Activated naive CD8-positive, alpha-beta T cell treated with anti-CD3 and anti-CD28 coated beads for 36 hours (primary cell): ENCODE data around the gene ZNF14. TPM values are rescaled to one million over a fixed set of nuclear protein-coding genes. Genes with fewer than 3 reads are reported as not detected.
"Not testable (repeated sequence)": the region's sequence is repeated elsewhere in the genome, so short reads cannot be mapped to it uniquely, and the experiment has no call there.

Experiments
- DNase-seq: peaks from one replicate; pipeline ENCODE4 v3.0.0; 2021
- H3K27ac Mint-ChIP-seq: one replicate; pipeline ENCODE4 v1.8.0; 2022; ENCODE audit warnings: mild to moderate bottlenecking, moderate library complexity, mixed read lengths
- H3K27me3 Mint-ChIP-seq: one replicate; pipeline ENCODE4 v1.8.0; 2022; ENCODE audit warnings: mild to moderate bottlenecking, mixed read lengths
- H3K36me3 Mint-ChIP-seq: one replicate; pipeline ENCODE4 v1.8.0; 2021; ENCODE audit warnings: mild to moderate bottlenecking, mixed read lengths
- H3K4me1 Mint-ChIP-seq: one replicate; pipeline ENCODE4 v1.8.0; 2021; ENCODE audit warnings: mixed read lengths
- H3K4me3 Mint-ChIP-seq: one replicate; pipeline ENCODE4 v1.8.0; 2022; ENCODE audit warnings: mild to moderate bottlenecking, moderate library complexity, mixed read lengths
- H3K9me3 Mint-ChIP-seq: one replicate; pipeline ENCODE4 v1.8.0; 2022; ENCODE audit warnings: mixed read lengths
- total RNA-seq, 2 experiments: library from RNA; stranded (reverse); gene quantifications; one replicate each; pipeline ENCODE4 v1.2.3, GENCODE V29; 2021

Gene ZNF14
- total RNA-seq, 2 experiments from 2014 or later: 7.8 to 7.9 TPM

- no peak overlapping the region for H3K27ac Mint-ChIP-seq
- no peaks in the 10 kb centered on the region for H3K27me3 Mint-ChIP-seq
- H3K4me1 Mint-ChIP-seq: no peaks in the 10 kb centered on the region
- no peak for DNase-seq
- no peak overlapping the region for H3K4me3 Mint-ChIP-seq
- H3K36me3 Mint-ChIP-seq: no peaks in the 10 kb centered on the region
- H3K9me3 Mint-ChIP-seq: no peaks in the 10 kb centered on the region
These were observed 17.3 kb upstream of the ZNF14 start for GRCh38 chr19:19749908-19750841.

GRCh38 chr19:19749117-19749907, 16.4 kb upstream of the ZNF14 start:
- H3K4me3 Mint-ChIP-seq: no peak overlapping the region
- DNase-seq: no peak
- H3K4me1 Mint-ChIP-seq: no peaks in the 10 kb centered on the region
- H3K9me3 Mint-ChIP-seq: no peaks in the 10 kb centered on the region
- no peaks in the 10 kb centered on the region for H3K27me3 Mint-ChIP-seq
- H3K36me3 Mint-ChIP-seq: no peaks in the 10 kb centered on the region
- no peak overlapping the region for H3K27ac Mint-ChIP-seq

DNA sequence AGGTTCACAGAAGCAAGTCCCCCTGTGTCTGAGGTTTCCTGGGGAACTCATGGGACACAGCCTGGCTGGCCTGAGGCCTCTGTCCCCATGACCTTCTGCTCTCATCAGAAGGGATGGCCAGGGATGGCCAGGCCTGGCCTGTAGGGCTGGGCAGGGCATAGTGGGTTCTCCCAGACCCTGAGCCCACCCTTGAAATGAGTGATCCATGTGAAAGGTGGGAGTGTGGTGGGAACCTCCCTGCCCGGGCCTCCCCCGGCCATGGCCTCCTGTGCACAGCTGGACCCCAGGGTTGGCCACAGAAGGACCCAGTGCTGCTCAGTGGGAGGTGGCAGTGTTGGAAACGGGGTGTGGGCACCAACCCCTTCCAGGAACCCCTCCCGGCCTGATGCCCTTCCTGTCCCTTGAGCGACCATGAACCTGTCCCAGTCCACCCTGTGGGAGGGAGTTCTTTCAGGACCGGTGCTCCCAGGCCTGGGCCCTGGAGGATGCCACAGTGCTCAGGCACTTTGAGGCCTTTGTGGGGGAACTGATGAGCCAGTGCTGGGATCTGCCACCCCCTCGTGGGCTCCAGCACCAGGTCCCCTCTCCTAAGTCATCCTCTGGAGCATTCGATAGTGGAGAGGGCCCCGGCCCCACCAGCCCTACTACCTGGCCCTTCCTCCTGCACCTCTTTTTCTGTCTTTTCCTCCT, 15.5 kb upstream of the ZNF14 start:
- no peak for DNase-seq
- H3K4me1 Mint-ChIP-seq: no peaks in the 10 kb centered on the region
- no peak overlapping the region for H3K27ac Mint-ChIP-seq
- H3K4me3 Mint-ChIP-seq: no peak overlapping the region
- H3K27me3 Mint-ChIP-seq: no peaks in the 10 kb centered on the region
- no peaks in the 10 kb centered on the region for H3K9me3 Mint-ChIP-seq
- no peaks in the 10 kb centered on the region for H3K36me3 Mint-ChIP-seq

DNA sequence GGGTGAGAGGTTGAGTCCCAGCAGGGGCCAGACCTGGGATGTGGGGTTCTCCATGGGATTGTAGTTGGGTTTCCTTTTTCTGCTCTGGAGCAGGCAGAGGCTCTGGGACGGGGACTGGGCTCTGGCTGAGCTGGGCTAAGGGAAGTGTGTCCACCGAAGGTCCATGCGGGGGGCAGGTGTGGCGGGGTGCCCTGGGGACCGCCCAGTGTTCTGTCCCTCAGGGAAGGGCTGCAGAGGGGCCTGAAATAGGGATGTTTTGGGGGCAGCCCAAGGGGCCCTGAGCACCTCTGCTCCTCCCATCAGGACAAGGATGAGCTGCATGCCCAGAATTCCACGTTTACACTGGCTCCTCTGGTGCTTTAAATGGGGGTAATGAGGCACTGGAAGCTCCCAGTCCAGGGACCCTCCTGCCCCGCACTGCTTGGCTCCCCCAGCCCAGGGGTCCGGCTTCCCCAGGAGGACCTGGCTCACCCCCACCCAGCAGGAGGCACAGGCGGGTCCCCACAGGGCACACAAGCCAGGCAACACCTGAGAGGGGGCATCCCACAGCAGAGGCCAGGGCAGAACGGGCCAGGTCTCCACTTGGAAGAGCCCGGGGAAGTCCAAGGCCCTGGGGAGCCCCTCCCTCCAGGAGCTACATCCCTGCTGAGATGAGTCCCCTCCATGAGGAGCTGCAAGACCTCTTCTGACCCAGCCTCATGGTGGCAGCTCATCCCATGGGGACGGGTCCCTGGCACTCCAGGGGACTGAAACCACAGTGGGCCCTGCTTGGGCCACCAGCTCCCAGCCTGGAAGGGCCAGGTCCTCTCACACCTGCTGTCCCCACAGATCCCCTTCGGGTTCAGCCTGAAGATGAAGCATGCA, 14.7 kb upstream of the ZNF14 start:
- no peaks in the 10 kb centered on the region for H3K9me3 Mint-ChIP-seq
- no peaks in the 10 kb centered on the region for H3K36me3 Mint-ChIP-seq
- H3K27ac Mint-ChIP-seq: no peak overlapping the region
- H3K4me1 Mint-ChIP-seq: no peaks in the 10 kb centered on the region
- no peak for DNase-seq
- H3K4me3 Mint-ChIP-seq: no peak overlapping the region
- no peaks in the 10 kb centered on the region for H3K27me3 Mint-ChIP-seq

- Mint-ChIP-seq H3K27me3 (no peaks in the 10 kb centered on the region), H3K27ac (no peak overlapping the region), H3K9me3 (no peaks in the 10 kb centered on the region), H3K4me1 (no peaks in the 10 kb centered on the region), H3K4me3 (no peak overlapping the region), H3K36me3 (no peaks in the 10 kb centered on the region)
- DNase-seq: no peak
These were observed 13.6 kb upstream of the ZNF14 start for GRCh38 chr19:19746286-19747213.

DNA sequence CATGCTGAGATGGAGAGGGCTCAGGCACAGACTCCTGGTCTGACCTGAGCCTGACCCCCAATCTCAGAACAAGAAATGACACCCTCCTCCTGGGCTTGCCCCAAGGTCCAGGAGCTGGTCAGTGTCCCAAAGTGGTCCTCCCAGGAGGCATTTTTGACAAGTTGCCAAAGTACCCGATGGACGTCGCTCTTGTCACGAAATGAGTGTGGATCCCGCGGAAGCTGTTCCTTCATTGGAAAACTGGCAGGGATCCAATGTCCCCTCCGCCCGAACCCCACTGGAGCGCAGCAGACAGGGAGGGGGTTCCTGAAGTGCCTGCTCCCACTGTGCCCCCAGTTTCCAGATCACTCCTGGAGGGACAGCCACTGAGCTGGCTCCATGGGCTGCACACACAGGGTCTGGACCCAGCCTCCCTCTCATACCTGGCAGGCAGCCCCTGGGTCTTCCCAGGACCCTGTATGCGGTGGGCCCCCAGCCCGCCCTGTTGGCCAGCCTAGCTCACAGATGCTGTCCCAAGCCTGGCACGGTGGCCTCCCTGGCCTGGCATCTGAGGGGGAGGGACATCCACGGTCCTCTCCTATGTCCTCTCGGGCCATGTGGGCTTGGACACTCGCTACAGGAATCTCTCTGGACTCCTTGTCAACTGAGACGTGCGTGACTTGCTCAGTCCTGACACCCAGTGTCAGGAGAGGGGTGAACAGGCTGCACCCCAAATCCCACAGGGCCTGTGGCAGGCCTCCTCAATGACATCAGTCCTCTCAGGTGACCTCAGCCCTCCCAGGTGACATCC, 12.8 kb upstream of the ZNF14 start:
- Mint-ChIP-seq H3K27ac (no peak overlapping the region), H3K36me3 (no peaks in the 10 kb centered on the region), H3K27me3 (no peaks in the 10 kb centered on the region), H3K4me1 (no peaks in the 10 kb centered on the region), H3K9me3 (no peaks in the 10 kb centered on the region), H3K4me3 (no peak overlapping the region)
- DNase-seq: no peak

GRCh38 chr19:19744641-19745040, 11.7 kb upstream of the ZNF14 start:
- H3K9me3 Mint-ChIP-seq: no peaks in the 10 kb centered on the region
- no peaks in the 10 kb centered on the region for H3K36me3 Mint-ChIP-seq
- no peak for DNase-seq
- no peaks in the 10 kb centered on the region for H3K4me1 Mint-ChIP-seq
- no peak overlapping the region for H3K27ac Mint-ChIP-seq
- no peak overlapping the region for H3K4me3 Mint-ChIP-seq
- no peaks in the 10 kb centered on the region for H3K27me3 Mint-ChIP-seq

DNA sequence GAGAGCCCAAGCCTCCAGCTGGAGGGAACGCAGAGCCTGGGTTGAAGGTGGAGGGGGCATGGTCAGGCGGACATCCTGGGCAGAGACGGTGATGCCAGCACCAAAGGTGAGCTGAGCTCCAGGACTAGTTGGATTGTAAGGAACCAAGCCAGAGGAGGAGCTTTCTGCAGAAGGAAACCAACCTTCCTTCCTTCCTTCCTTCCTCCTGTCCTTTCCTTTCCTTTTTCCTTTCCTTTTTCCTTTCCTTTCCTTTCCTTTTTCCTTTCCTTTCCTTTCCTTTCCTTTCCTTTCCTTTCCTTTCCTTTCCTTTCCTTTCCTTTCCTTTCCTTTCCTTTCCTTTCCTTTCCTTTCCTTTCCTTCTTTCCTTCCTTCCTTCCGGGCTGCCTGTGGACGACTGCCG, 11.0 kb upstream of the ZNF14 start:
- not testable (repeated sequence) for H3K27me3 Mint-ChIP-seq, DNase-seq, H3K4me1 Mint-ChIP-seq, H3K36me3 Mint-ChIP-seq, H3K27ac Mint-ChIP-seq, H3K4me3 Mint-ChIP-seq, H3K9me3 Mint-ChIP-seq

DNA sequence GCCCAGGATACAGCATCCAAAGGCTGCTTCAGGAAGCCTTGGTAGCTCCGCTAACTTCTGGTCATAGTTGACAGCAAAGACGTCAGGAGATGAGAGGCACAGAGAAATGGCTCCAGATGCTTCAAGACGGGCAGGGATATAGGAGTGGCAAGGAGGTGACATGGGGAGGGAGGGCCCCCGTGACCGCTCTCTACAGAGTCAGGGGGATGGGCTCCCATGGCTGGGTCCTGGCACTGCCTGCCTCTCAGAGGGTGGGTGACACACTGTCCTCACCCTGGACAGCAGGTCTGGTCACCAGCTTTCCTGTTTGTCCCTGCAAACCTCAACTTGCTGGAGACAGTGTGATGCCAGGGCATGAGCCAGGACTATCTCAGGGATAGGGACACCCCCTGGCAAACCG, 10.3 kb upstream of the ZNF14 start:
- H3K4me3 Mint-ChIP-seq: no peak overlapping the region

GRCh38 chr19:19742773-19743172, 9.9 kb upstream of the ZNF14 start:
- no peak for DNase-seq
- Mint-ChIP-seq H3K27ac (no peak overlapping the region), H3K27me3 (no peaks in the 10 kb centered on the region), H3K36me3 (no peaks in the 10 kb centered on the region), H3K9me3 (no peaks in the 10 kb centered on the region), H3K4me3 (no peak overlapping the region), H3K4me1 (no peaks in the 10 kb centered on the region)

More for the DNA sequence above, 10.3 kb upstream of the ZNF14 start:
- no peaks in the 10 kb centered on the region for H3K9me3 Mint-ChIP-seq
- DNase-seq: no peak
- no peak overlapping the region for H3K27ac Mint-ChIP-seq
- no peaks in the 10 kb centered on the region for H3K36me3 Mint-ChIP-seq
- H3K27me3 Mint-ChIP-seq: no peaks in the 10 kb centered on the region
- no peaks in the 10 kb centered on the region for H3K4me1 Mint-ChIP-seq

DNA sequence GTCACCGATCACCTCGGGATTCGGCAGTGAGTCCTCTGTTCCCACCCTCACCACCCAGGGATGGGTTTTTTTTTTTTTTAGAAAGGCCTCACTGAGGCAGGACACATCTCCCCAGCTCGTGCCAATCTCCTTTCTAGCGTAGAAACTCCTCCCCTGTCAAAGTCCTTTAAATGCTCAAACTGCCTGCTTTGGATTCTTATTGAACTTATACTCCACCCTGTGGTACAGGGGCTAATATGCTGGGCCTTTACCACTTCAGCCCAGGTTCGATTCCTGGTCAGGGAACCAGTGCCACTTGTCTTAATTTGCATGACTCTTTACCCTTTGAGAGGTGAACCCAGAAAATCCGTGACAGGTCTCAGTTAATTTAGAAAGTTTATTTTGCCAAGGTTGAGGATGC, 8.3 kb upstream of the ZNF14 start:
- DNase-seq: no peak

GRCh38 chr19:19740755-19741154, 7.8 kb upstream of the ZNF14 start:
- Mint-ChIP-seq H3K36me3 (no peaks in the 10 kb centered on the region), H3K27me3 (no peaks in the 10 kb centered on the region), H3K27ac (no peak overlapping the region), H3K4me1 (no peaks in the 10 kb centered on the region), H3K9me3 (no peaks in the 10 kb centered on the region), H3K4me3 (no peak overlapping the region)
- DNase-seq: no peak

More for the DNA sequence above, 8.3 kb upstream of the ZNF14 start:
- Mint-ChIP-seq H3K9me3 (no peaks in the 10 kb centered on the region), H3K27me3 (no peaks in the 10 kb centered on the region), H3K4me3 (no peak overlapping the region), H3K27ac (no peak overlapping the region), H3K4me1 (no peaks in the 10 kb centered on the region), H3K36me3 (no peaks in the 10 kb centered on the region)

DNA sequence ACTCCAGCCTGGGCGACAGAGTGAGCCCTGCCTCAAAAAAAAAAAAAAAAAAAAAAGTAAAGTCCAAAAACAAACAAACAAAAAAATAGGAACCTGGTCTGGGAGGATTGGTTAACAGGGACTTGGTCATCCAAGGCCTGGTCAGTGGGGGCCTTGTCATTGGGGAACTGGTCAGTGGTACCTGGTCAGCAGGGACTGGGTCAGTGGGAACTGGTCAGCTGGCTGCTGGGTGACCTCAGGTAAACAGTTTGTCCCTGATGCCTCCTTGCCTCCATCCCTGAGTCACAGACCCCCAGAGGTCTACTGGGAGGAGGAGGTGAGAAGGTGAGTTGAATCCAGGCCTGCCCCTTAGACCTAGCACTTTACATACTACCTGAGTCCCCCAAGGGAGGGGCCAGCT, 5.7 kb upstream of the ZNF14 start:
- DNase-seq: no peak
- H3K36me3 Mint-ChIP-seq: no peaks in the 10 kb centered on the region
- no peak overlapping the region for H3K27ac Mint-ChIP-seq
- H3K4me3 Mint-ChIP-seq: no peak overlapping the region
- no peaks in the 10 kb centered on the region for H3K9me3 Mint-ChIP-seq
- no peaks in the 10 kb centered on the region for H3K27me3 Mint-ChIP-seq
- no peaks in the 10 kb centered on the region for H3K4me1 Mint-ChIP-seq
